H1 (cell line): ENCODE data around the gene RPS6KA5. TPM values are rescaled to one million over a fixed set of nuclear protein-coding genes. Genes with fewer than 3 reads are reported as not detected.

ENCODE experiments used
- CTCF ChIA-PET: fragments of 300-600 bp; sonication (Branson Sonifier 250); formaldehyde crosslinking; loops from one replicate; lab custom pipeline; 2021; ENCODE audit not compliant: partially characterized antibody; lab: Charles Lee
- POLR2A ChIA-PET: fragments of 300-600 bp; sonication (Branson Sonifier 250); formaldehyde crosslinking; loops from one replicate; lab custom pipeline; 2021; ENCODE audit warnings: inconsistent platforms; ENCODE audit not compliant: partially characterized antibody; lab: Charles Lee
- DNase-seq, 2 experiments: peaks; one replicate each; pipeline versions ENCODE4 v3.0.0 to v3.0.0-alpha.2; 2010 to 2022; ENCODE audit warnings: low spot score in 2 of 2, low read depth in 1 of 2, mixed read lengths in 1 of 2
- FAIRE-seq: peaks from 2 replicates; lab custom pipeline; 2011; peaks lifted over from hg19 to GRCh38; lab: Jason Lieb, UNC
- H2AFZ ChIP-seq: 2 replicates; pipeline ENCODE4 v1.8.1; 2012; ENCODE audit warnings: low read length, inconsistent platforms
- H2AK5ac ChIP-seq: 2 replicates; pipeline ENCODE4 v1.6.1; 2013; ENCODE audit warnings: low read depth, low read length
- H2BK120ac ChIP-seq: replicated peaks from 2 replicates; pipeline ENCODE3; 2013; ENCODE audit warnings: low read depth, low read length, inconsistent platforms
- H2BK12ac ChIP-seq: 2 replicates; pipeline ENCODE4 v1.6.1; 2013; ENCODE audit warnings: low read depth, low read length
- H2BK15ac ChIP-seq: 2 replicates; pipeline ENCODE4 v1.6.1; 2013; ENCODE audit warnings: low read length
- H2BK20ac ChIP-seq: 2 replicates; pipeline ENCODE4 v1.6.1; 2013; ENCODE audit warnings: low read length
- H2BK5ac ChIP-seq: 2 replicates; pipeline ENCODE4 v1.6.1; 2013; ENCODE audit warnings: low read depth, low read length
- H3K14ac ChIP-seq: 2 replicates; pipeline ENCODE4 v1.6.1; 2013; ENCODE audit warnings: inconsistent platforms; ENCODE audit not compliant: insufficient read length
- H3K18ac ChIP-seq: 2 replicates; pipeline ENCODE4 v1.6.1; 2013; ENCODE audit warnings: low read length; ENCODE audit errors: extremely low read depth
- H3K23ac ChIP-seq: 2 replicates; pipeline ENCODE4 v1.6.1; 2013; ENCODE audit warnings: inconsistent platforms; ENCODE audit not compliant: insufficient read length
- H3K23me2 ChIP-seq: 2 replicates; pipeline ENCODE4 v1.6.1; 2013; ENCODE audit warnings: low read depth, low read length
- H3K27ac ChIP-seq: 2 replicates; pipeline ENCODE4 v1.6.1; 2011; ENCODE audit warnings: low read depth, low read length, inconsistent platforms
- H3K27me3 ChIP-seq, 4 experiments: replicated peaks in 1 of 4; 1 replicate in 1 of 4; 2 replicates in 3 of 4; pipeline versions ENCODE4 v1.6.1 to v1.8.1; 2011 to 2013; ENCODE audit warnings: low read length in 3 of 4, mild to moderate bottlenecking in 3 of 4, inconsistent platforms in 2 of 4, mixed read lengths in 2 of 4, moderate library complexity in 1 of 4; ENCODE audit not compliant: control insufficient read depth in 3 of 4, insufficient read depth in 3 of 4; ENCODE audit errors: extremely low read depth in 1 of 4
- H3K36me3 ChIP-seq, 4 experiments: 2 replicates each; pipeline versions ENCODE4 v1.6.1 to v1.8.1; 2011 to 2013; ENCODE audit warnings: mild to moderate bottlenecking in 4 of 4, low read length in 3 of 4, moderate library complexity in 2 of 4, control low read depth in 1 of 4, inconsistent platforms in 1 of 4; ENCODE audit not compliant: insufficient read depth in 4 of 4, control insufficient read depth in 2 of 4
- H3K4ac ChIP-seq: replicated peaks from 2 replicates; pipeline ENCODE3; 2013; ENCODE audit warnings: low read length, low read depth, mixed read lengths, inconsistent platforms; ENCODE audit not compliant: insufficient read length
- H3K4me1 ChIP-seq, 4 experiments: replicated peaks in 1 of 4; 1 replicate in 1 of 4; 2 replicates in 3 of 4; pipeline versions ENCODE4 v1.6.1 to v1.8.1; 2011 to 2013; ENCODE audit warnings: low read length in 3 of 4, inconsistent platforms in 2 of 4, mixed read lengths in 1 of 4; ENCODE audit not compliant: insufficient read depth in 4 of 4, control insufficient read depth in 3 of 4
- H3K4me2 ChIP-seq, 2 experiments: 2 replicates each; pipeline versions ENCODE4 v1.6.1 to v1.8.1; 2011 to 2013; ENCODE audit warnings: low read depth in 2 of 2, low read length in 2 of 2, control low read depth in 1 of 2, inconsistent platforms in 1 of 2, mild to moderate bottlenecking in 1 of 2; ENCODE audit not compliant: insufficient read depth in 1 of 2
- H3K4me3 ChIP-seq, 4 experiments: fragments of 200-600, 300-600 bp in 1 of 4; sonication (generic), shearing (Covaris generic), sonication (Bioruptor Twin) in 1 of 4; 2 replicates each; pipeline versions ENCODE4 v1.5.1 to v1.8.1; 2011 to 2016; ENCODE audit warnings: low read length in 4 of 4, low read depth in 3 of 4, control low read depth in 2 of 4, inconsistent platforms in 2 of 4, mild to moderate bottlenecking in 2 of 4, mixed read lengths in 1 of 4, moderate library complexity in 1 of 4; ENCODE audit not compliant: insufficient read depth in 2 of 4; ENCODE audit errors: extremely low read depth in 1 of 4
- H3K56ac ChIP-seq: replicated peaks from 2 replicates; pipeline ENCODE3; 2013; ENCODE audit warnings: low read depth, mild to moderate bottlenecking, mixed read lengths, low read length, inconsistent platforms; ENCODE audit not compliant: insufficient read length
- H3K79me1 ChIP-seq: 2 replicates; pipeline ENCODE4 v1.6.1; 2013; ENCODE audit warnings: low read depth, low read length, control low read depth
- H3K79me2 ChIP-seq, 2 experiments: 2 replicates each; pipeline versions ENCODE4 v1.6.1 to v1.8.1; 2012 to 2013; ENCODE audit warnings: low read length in 2 of 2, mild to moderate bottlenecking in 2 of 2, inconsistent platforms in 1 of 2; ENCODE audit not compliant: insufficient read depth in 2 of 2, control insufficient read depth in 1 of 2
- H3K9ac ChIP-seq, 4 experiments: replicated peaks in 1 of 4; 1 replicate in 1 of 4; 2 replicates in 3 of 4; pipeline versions ENCODE4 v1.6.1 to v1.8.1; 2011 to 2013; ENCODE audit warnings: low read depth in 3 of 4, low read length in 3 of 4, control low read depth in 2 of 4, mild to moderate bottlenecking in 2 of 4, moderate library complexity in 2 of 4, inconsistent platforms in 1 of 4; ENCODE audit errors: extremely low read depth in 1 of 4
- H3K9me3 ChIP-seq, 2 experiments: 2 replicates each; pipeline versions ENCODE4 v1.6.1 to v1.8.1; 2012 to 2013; ENCODE audit warnings: mild to moderate bottlenecking in 2 of 2, moderate library complexity in 2 of 2, control low read depth in 1 of 2, inconsistent platforms in 1 of 2, low read depth in 1 of 2, low read length in 1 of 2, mixed read lengths in 1 of 2; ENCODE audit not compliant: insufficient read depth in 2 of 2
- H4K20me1 ChIP-seq, 2 experiments: replicated peaks in 1 of 2; 2 replicates each; pipeline versions ENCODE3 to v1.8.1; 2011 to 2013; ENCODE audit warnings: inconsistent platforms in 2 of 2, low read length in 2 of 2, mild to moderate bottlenecking in 1 of 2; ENCODE audit not compliant: insufficient read depth in 2 of 2, control insufficient read depth in 1 of 2
- H4K5ac ChIP-seq: 2 replicates; pipeline ENCODE4 v1.6.1; 2013; ENCODE audit warnings: low read length, low read depth, mixed read lengths, inconsistent platforms; ENCODE audit not compliant: insufficient read length
- H4K8ac ChIP-seq: 2 replicates; pipeline ENCODE4 v1.8.0; 2013; ENCODE audit warnings: mild to moderate bottlenecking, moderate library complexity, low read length, inconsistent platforms; ENCODE audit not compliant: insufficient read depth; ENCODE audit errors: extremely low read depth
- H4K91ac ChIP-seq: replicated peaks from 2 replicates; pipeline ENCODE3; 2013; ENCODE audit warnings: low read length, mixed read lengths, inconsistent platforms; ENCODE audit not compliant: insufficient read length
- CBX8 ChIP-seq: fragments of 300-800, 300-1000 bp; sonication (generic); IDR thresholded peaks from 2 replicates; pipeline ENCODE4 v1.7.1; 2016; ENCODE audit warnings: low read depth, low read length, borderline replicate concordance
- FOSL1 ChIP-seq: IDR thresholded peaks from 2 replicates; pipeline ENCODE4 v1.6.1; 2011; ENCODE audit warnings: mild to moderate bottlenecking, low read depth, low read length, moderate library complexity; ENCODE audit not compliant: insufficient read depth
- POLR2A ChIP-seq, 2 experiments: IDR thresholded peaks; 1 replicate in 1 of 2; 2 replicates in 1 of 2; pipeline ENCODE4 v1.6.1; 2011; ENCODE audit warnings: low read depth in 2 of 2, low read length in 2 of 2, mild to moderate bottlenecking in 2 of 2; ENCODE audit errors: control extremely low read depth in 1 of 2
- SUZ12 ChIP-seq: fragments of 200-600 bp; sonication (generic); IDR thresholded peaks from 2 replicates; pipeline ENCODE4 v1.6.1; 2012; ENCODE audit warnings: mild to moderate bottlenecking, inconsistent platforms, low read length, moderate library complexity, mixed read lengths
- TBP ChIP-seq: IDR thresholded peaks from 2 replicates; pipeline ENCODE4 v1.6.1; 2011; ENCODE audit warnings: low read depth, low read length, improper control_type of control experiment
- TCF12 ChIP-seq: IDR thresholded peaks from 2 replicates; pipeline ENCODE4 v1.6.1; 2011; ENCODE audit warnings: low read depth, mild to moderate bottlenecking, low read length
- ZNF274 ChIP-seq: IDR thresholded peaks from 2 replicates; pipeline ENCODE4 v1.7.0; 2012; ENCODE audit warnings: low read length, borderline replicate concordance; ENCODE audit errors: extremely low read depth
- WGBS, 2 experiments: shearing (Covaris generic) in 1 of 2; methylation state at CpG; one replicate each; pipeline versions ENCODE4 v1.1.6 to v1.1.7; 2013 to 2015; ENCODE audit warnings: low lambda C conversion rate in 2 of 2, mixed read lengths in 2 of 2, inconsistent platforms in 1 of 2, low coverage in 1 of 2, missing lambda C conversion rate in 1 of 2; ENCODE audit not compliant: insufficient replicate concordance in 2 of 2, insufficient coverage in 1 of 2, insufficient read length in 1 of 2; ENCODE audit errors: extremely low coverage in 1 of 2, missing lambda C conversion rate in 1 of 2; 5-methylcytosine and 5-hydroxymethylcytosine counted together
- polyA plus RNA-seq, 7 experiments: library from polyadenylated mRNA; depleted of rRNA in 3 of 7; stranded (reverse) in 5 of 7; unstranded in 2 of 7; fragments of >200 nt in 5 of 7; fragments of 200-250 nt in 2 of 7; gene quantifications; 1 replicate in 5 of 7; 2 replicates in 1 of 7; 4 replicates in 1 of 7; pipeline versions ENCODE4 v1.2.1 to v1.2.3, GENCODE V29; 2011 to 2013; ENCODE audit warnings: missing spikeins in 2 of 7, mixed read lengths in 2 of 7
- total RNA-seq: library from RNA; stranded (reverse); fragmentation: NEBNext Ultra II Directional; extraction: Animal tissue kit (Norgen Biotek cat#: 25700); gene quantifications from 2 replicates; pipeline ENCODE4 v1.2.1, GENCODE V29; 2021

The RPS6KA5 gene
- total and polyA plus RNA-seq, 2 of the 8 experiments (the other 6 are each of a cell fraction or from before 2014, with no cell fraction given) = 0.85 to 3.1 TPM

- no peaks in the 10 kb centered on the region; the same call in 1 of the 2 replicates for H3K23me2 ChIP-seq
- FAIRE-seq = no peak
- WGBS, 2 experiments = 94% methylated on average over 6 of the region's 6 CpGs; no CpG with 5 or more reads in 1 of the 2 experiments
- TF ChIP-seq POLR2A (IDR thresholded peaks at IDR 0.05; ENCODE audit: control extremely low read depth in 1 of 2, low read depth in 2 of 2, low read length in 2 of 2) = no peak
- no peak for TF ChIP-seq TCF12
- TF ChIP-seq FOSL1 = no peak
- TF ChIP-seq TBP = no peak
- TF ChIP-seq ZNF274 = no peak
- TF ChIP-seq SUZ12 = no peak
- no peak for TF ChIP-seq CBX8
- TF ChIP-seq, all 59 proteins: peak for 0
- Histone ChIP-seq H3K27me3 (no peaks in the 10 kb centered on the region), H3K4me1 (no peaks in the 10 kb centered on the region; a peak in 1 of 7 replicates), H3K36me3 (no peaks in the 10 kb centered on the region), H2AK5ac (no peak overlapping the region), H4K5ac (no peak overlapping the region), H3K56ac (no peak overlapping the region), H3K79me2 (no peaks in the 10 kb centered on the region), H2BK120ac (no peak overlapping the region), H2BK5ac (no peak overlapping the region), H4K91ac (no peak overlapping the region), H3K4me3 (no peak overlapping the region), H2BK15ac (no peak overlapping the region), H3K9me3 (no peaks in the 10 kb centered on the region), H3K18ac (no peak overlapping the region), H3K4ac (no peak overlapping the region), H2BK12ac (no peak overlapping the region), H2BK20ac (no peak overlapping the region), H3K79me1 (no peaks in the 10 kb centered on the region), H2AFZ (no peak overlapping the region), H4K8ac (no peak overlapping the region), H3K23ac (no peak overlapping the region), H3K27ac (no peak overlapping the region), H4K20me1 (no peaks in the 10 kb centered on the region), H3K14ac (no peak overlapping the region), H3K9ac (no peak overlapping the region), H3K4me2 (no peak overlapping the region)
- POLR2A ChIA-PET = interaction anchor here (3.5 kb wide), 1 partner anchor 19 kb away, joined by 14 read pairs; the partner anchor contains the start of gene RPS6KA5
- CTCF ChIA-PET = no interaction called here
- DNase-seq = no peak
Observed at GRCh38 chr14:91080071-91080470, 19.6 kb upstream of the RPS6KA5 start.
